Measurements from ENCODE around the gene RAPGEF2. TPM values are rescaled to one million over a fixed set of nuclear protein-coding genes. Genes with fewer than 3 reads are reported as not detected.

The RAPGEF2 gene
- total RNA-seq, 1 experiment from 2014 or later = 37.1 TPM

GRCh38 chr4:159121371-159121770 lies 18.5 kb downstream of the RAPGEF2 start:
- Histone ChIP-seq H2AFZ (ENCODE audit: low read length) (no peak overlapping the region), H3K79me2 (ENCODE audit: insufficient read depth, low read length) (peaks cover 9% of the 10 kb centered on the region; the same call in 1 of the 2 replicates), H4K8ac (replicated peaks; ENCODE audit: insufficient read length, low read depth, low read length) (no peak overlapping the region), H3K9ac (ENCODE audit: extremely low read depth, insufficient read length, low read length) (no peak overlapping the region), H3K27ac (ENCODE audit: insufficient read length, low read depth, low read length) (no peak overlapping the region), H2BK120ac (ENCODE audit: low read depth, low read length, poor library complexity, severe bottlenecking) (no peak overlapping the region), H3K14ac (ENCODE audit: insufficient read depth, low read length) (no peak overlapping the region), H3K79me1 (ENCODE audit: insufficient read depth, low read depth, low read length, poor library complexity, severe bottlenecking) (peaks cover 7% of the 10 kb centered on the region), H3K4me2 (ENCODE audit: insufficient read depth, insufficient read length, low read length) (no peak overlapping the region), H3K4ac (ENCODE audit: low read depth, low read length) (no peak overlapping the region), H4K20me1 (ENCODE audit: control insufficient read depth, insufficient read depth, insufficient read length) (no peaks in the 10 kb centered on the region), H3K23me2 (ENCODE audit: insufficient read length, low read depth, low read length, poor library complexity, severe bottlenecking) (no peaks in the 10 kb centered on the region), H4K5ac (ENCODE audit: insufficient read length, low read depth, low read length) (no peak overlapping the region), H4K91ac (ENCODE audit: insufficient read length, low read depth, low read length) (no peak overlapping the region), H2BK5ac (ENCODE audit: insufficient read length, low read length) (no peak overlapping the region), H3K56ac (ENCODE audit: insufficient read length, low read depth, low read length) (no peak overlapping the region), H3K9me3 (ENCODE audit: control insufficient read depth, low read depth, low read length) (no peaks in the 10 kb centered on the region), H2BK15ac (ENCODE audit: low read depth, low read length) (no peak overlapping the region), H3T11ph (ENCODE audit: low read length) (no peak overlapping the region), H3K23ac (ENCODE audit: insufficient read length, low read depth, low read length) (no peak overlapping the region), H2AK5ac (ENCODE audit: insufficient read length, low read length) (no peak overlapping the region), H3K27me3 (ENCODE audit: insufficient read depth, low read length) (no peaks in the 10 kb centered on the region), H3K18ac (ENCODE audit: insufficient read length, low read depth, low read length) (no peak overlapping the region), H2BK12ac (ENCODE audit: insufficient read length, low read depth, low read length) (no peak overlapping the region), H2BK20ac (ENCODE audit: low read depth, low read length, poor library complexity, severe bottlenecking) (no peak overlapping the region), H3K4me1 (ENCODE audit: insufficient read depth, low read length) (no peaks in the 10 kb centered on the region; the same call in 1 of the 2 replicates)
- no peaks in the 10 kb centered on the region for H3K27me3 Mint-ChIP-seq (ENCODE audit: low read depth)
- H3K4me1 Mint-ChIP-seq = peaks cover 12 to 15% of the 10 kb centered on the region in 2 experiments
- no CpG with 5 or more reads among the region's 2 CpGs for WGBS (ENCODE audit: extremely low coverage, insufficient read length, low lambda C conversion rate)
- peaks cover 0 to 4% (median 0%) of the 10 kb centered on the region in 3 experiments; a peak in 3 of 7 replicates for H3K36me3 Mint-ChIP-seq (ENCODE audit: insufficient read depth in 1 of 3, low read depth in 3 of 3)
- no peak for TF ChIP-seq CTCF (conservative IDR thresholded peaks at IDR 0.05)
- no peak overlapping the region for H3K4me3 Mint-ChIP-seq
- no peaks in the 10 kb centered on the region for H3K9me3 Mint-ChIP-seq
- H3K27ac Mint-ChIP-seq = no peak overlapping the region
- no peak for DNase-seq
